ENCODE results near the gene TMEM51. TPM values are rescaled to one million over a fixed set of nuclear protein-coding genes. Genes with fewer than 3 reads are reported as not detected.
"Not testable (repeated sequence)": the region's sequence is repeated elsewhere in the genome, so short reads cannot be mapped to it uniquely, and the experiment has no call there.

The TMEM51 gene
- total RNA-seq, 1 donor from 2014 or later: 4.5 TPM

DNA sequence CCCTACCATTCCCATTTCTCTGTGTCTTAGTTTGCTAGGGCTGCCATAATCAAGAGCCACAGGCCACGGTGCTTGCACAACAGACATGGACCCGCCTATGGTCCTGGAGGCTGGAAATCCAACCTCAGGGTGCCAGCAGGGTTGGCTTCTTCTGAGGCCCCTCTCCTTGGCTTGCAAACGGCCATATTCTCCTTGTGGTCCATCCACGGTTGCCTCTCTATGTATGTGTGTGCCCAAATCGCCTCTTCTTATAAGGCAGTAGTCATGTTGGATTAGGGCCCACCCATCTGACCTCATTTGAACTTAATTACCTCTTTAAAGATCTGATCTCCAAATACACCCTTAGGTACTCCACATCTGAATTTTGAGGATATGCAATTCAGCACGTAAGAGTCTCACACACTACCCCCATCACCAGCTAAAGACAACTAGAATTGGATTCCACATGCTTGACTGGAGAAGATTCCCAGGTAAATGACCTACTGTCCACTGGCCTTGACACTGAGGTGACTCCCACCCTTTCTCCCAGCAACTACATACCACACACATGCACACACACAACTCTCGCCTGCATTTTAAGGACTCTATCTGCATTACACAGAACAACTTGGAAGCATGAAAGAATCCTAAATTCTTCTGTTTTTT is 28.3 kb upstream of the TMEM51 start:
- no peak for DNase-seq (ENCODE audit: low read depth)

DNA sequence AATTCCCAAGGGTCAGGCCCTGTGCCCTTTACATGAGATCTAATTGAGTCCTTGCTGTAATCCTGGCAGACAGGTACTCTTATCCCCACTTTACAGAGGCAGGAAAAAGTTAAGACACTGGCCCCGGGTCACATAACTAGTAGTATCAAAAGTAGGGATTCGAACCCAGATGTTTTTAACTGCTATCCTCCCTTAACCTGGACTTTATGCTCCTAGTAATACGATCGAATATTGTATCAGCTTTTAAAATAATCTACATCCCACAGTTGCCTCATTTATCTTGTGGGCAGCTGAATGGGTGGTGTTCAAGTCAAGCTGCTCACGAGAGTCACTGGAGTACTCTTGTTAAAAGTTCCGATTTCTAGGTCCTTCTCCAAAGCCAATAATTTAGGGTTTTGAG is 25.5 kb upstream of the TMEM51 start:
- no peak for DNase-seq (ENCODE audit: low read depth)

GRCh38 chr1:15128520-15129313 is 24.8 kb upstream of the TMEM51 start:
- DNase-seq (ENCODE audit: low read depth): peak; percentile 69

- DNase-seq (ENCODE audit: low read depth): no peak
Observed at GRCh38 chr1:15129944-15130343, 23.6 kb upstream of the TMEM51 start.

- no peak for DNase-seq (ENCODE audit: low read depth)
Observed at GRCh38 chr1:15130607-15131006, 22.9 kb upstream of the TMEM51 start.

DNA sequence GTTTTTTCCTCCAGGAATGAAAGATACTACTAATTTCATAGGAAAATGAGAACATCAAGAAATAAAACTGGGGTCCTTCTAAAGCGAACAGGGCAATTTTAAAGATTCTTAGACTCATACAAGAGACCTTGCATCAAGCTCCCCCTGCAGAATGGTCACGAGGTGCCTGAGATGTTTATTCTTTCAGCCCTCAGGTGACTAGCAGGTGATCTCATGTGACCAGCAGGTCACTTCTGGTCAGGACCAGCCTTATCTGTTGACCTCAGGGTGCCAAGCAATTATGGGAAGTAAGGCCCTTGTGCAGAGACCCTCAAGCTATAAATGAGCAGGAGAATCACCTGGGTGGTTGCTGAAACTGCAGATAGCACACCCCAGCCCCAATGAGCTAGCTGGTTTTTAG is 20.6 kb upstream of the TMEM51 start:
- DNase-seq (ENCODE audit: low read depth): no peak

- DNase-seq (ENCODE audit: low read depth): no peak
Observed at GRCh38 chr1:15134285-15134684, 19.3 kb upstream of the TMEM51 start.

GRCh38 chr1:15135604-15136003 is 17.9 kb upstream of the TMEM51 start:
- DNase-seq (ENCODE audit: low read depth): not testable (repeated sequence)

DNA sequence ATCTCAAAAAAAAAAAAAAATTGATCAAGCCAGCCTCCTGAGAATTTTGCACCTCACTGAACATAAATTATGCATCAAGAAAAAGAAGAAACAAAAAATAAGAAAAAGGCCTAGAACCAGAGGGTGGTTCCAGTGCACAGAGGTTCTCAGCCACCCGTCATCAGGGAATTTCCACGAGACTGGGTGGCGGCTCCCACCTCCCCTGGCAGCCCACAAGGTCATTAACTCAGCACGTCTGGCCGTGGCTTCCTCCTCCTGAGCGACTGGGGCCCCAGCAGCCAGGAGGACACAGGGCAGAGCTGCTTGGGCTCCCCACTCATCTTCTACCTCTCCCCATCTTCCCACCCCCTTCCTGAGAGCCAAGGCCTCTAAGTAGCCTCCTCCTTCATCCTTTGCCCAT is 15.7 kb upstream of the TMEM51 start:
- DNase-seq (ENCODE audit: low read depth): no peak

- no peak for DNase-seq (ENCODE audit: low read depth)
Observed at GRCh38 chr1:15139654-15140350, 13.7 kb upstream of the TMEM51 start.

DNA sequence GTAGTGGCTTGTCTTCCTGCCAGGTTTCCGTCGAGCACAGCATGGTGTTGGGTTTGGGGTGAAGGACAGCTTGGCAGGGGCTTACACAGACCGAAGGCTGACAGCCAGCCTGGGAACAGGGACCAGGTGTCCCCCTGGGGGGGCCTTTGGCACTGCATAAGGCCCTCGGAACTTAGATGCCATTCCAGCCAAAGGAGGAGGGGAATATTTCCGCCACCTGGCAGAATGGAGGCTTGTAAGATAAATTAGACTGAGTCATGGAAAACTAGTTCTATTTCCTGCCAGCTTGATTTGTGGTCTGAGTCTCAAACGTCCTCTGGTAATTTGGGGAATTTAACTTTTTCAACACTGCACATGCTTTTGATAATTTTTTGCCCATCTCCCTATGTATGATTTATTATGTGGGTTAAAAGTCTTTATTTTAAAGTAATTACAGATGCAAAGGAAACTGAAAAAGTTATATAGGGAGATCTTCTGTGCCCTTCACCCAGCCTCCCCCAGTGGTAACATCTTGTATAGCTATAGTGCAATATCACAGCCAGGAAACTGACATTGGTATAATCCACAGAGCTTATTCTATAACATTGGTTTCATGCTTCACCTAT is 11.5 kb upstream of the TMEM51 start:
- DNase-seq (ENCODE audit: low read depth): peak; percentile 40

- no peak for DNase-seq (ENCODE audit: low read depth)
Observed at GRCh38 chr1:15145327-15145726, 8.2 kb upstream of the TMEM51 start.

DNA sequence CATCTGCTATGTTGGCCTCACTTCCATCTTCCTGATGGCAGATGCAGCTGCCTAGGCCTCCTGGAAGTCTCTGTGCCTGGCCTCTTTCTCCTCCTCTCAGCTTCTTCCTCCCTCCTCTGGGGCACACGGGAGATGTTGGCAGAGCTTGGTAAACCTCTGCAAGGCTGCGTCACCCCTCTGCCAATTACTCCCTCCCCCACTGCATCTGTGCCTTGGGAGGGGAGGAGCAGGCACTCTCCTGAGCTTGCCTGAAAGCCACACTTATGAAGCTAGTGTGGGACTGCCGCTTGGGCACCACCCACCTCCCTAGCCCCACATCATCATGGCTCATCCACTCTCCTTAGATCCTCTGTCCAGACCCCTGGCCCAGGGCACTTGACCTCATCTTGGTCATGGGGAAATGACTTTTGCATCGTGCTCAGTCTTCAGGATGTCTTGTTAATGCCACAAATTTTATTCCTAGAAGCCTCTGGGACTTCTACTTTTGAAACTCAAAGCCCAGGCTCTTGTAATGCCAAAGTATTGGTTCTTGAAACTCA is 7.3 kb upstream of the TMEM51 start:
- no peak for DNase-seq (ENCODE audit: low read depth)

DNA sequence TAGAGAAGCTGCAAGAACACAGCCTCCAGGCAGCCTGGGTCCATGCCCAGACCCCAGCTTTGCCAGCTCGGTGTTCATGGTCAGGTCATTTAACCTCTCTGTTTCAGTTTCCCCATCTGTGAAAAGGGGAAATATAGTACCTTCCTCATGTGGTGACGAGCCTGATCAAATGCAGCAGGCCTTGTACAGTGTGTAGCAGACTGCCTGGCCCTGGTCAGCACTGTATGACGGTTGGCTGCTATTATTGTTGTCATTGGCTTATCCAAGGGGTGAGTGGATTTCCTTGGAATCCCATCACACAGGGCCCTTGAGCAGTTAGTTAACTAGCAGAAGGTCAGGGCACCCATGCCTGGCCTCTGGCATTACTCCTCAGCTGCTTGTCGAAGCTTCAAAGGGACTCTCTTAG is 6.6 kb upstream of the TMEM51 start:
- no peak for DNase-seq (ENCODE audit: low read depth)

DNA sequence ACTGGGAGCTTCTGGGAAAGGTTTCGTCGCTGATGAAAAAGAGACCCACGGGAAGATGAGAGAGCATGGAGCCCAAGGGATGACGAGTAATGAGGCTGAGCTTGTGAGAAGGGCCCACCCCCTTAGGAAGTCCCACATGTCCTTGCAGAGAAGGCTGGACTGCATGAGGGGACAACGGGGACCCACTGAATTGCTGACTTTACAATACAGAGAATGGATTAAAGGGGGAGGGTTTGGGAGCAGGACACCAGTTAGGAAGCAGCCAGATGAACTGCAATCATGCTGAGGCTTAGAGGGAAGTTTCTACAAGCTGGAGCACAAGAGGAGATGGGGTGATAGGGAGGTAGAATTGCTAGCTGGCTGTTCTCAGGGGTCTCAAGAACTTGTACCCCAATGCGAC is 5.5 kb upstream of the TMEM51 start:
- DNase-seq (ENCODE audit: low read depth): no peak

DNA sequence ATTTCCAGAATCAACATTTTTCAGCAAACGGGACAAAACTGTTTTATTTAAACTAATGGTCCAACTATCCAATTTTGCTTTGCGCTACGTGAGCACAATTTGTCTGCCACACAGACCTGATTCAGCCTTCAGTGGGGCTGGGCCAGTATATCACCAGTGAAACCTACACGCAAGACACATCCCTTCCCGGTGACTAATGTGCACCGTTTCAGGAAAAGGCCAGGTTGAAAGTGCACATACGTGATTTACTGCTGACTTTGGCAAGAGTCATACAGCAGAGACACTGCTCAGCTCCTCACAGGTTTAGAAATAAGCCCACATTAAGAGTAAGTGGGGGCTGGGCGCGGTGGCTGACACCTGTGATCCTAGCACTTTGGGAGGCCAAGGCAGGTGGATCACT is 5.1 kb upstream of the TMEM51 start:
- DNase-seq (ENCODE audit: low read depth): no peak

- no peak for DNase-seq (ENCODE audit: low read depth)
Observed at GRCh38 chr1:15148941-15149340, 4.6 kb upstream of the TMEM51 start.

GRCh38 chr1:15150376-15150775 is 3.2 kb upstream of the TMEM51 start:
- DNase-seq (ENCODE audit: low read depth): no peak

DNA sequence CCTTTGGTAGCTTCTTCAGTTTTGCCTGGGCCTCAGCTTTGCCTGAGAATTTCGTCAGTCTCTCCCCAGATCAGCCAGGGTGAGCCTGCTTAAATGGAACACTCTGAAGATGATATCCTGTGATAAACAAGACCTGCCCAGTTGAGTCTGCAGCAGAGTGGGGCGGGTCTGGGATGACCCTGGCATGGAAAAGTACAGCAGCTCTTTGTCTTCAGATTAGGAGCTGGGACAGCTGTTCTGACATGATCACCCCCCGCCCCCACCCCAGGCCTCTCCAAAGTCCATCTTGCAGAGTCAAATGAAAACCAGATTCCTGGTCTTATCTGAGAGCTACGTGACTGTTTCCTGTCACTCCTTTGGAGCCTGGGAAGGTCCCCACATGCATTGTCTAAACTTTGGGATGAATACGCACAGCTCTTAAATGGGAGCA is 2.2 kb upstream of the TMEM51 start:
- no peak for DNase-seq (ENCODE audit: low read depth)

- no peak for DNase-seq (ENCODE audit: low read depth)
Observed at GRCh38 chr1:15151871-15152270, 1.7 kb upstream of the TMEM51 start.

DNA sequence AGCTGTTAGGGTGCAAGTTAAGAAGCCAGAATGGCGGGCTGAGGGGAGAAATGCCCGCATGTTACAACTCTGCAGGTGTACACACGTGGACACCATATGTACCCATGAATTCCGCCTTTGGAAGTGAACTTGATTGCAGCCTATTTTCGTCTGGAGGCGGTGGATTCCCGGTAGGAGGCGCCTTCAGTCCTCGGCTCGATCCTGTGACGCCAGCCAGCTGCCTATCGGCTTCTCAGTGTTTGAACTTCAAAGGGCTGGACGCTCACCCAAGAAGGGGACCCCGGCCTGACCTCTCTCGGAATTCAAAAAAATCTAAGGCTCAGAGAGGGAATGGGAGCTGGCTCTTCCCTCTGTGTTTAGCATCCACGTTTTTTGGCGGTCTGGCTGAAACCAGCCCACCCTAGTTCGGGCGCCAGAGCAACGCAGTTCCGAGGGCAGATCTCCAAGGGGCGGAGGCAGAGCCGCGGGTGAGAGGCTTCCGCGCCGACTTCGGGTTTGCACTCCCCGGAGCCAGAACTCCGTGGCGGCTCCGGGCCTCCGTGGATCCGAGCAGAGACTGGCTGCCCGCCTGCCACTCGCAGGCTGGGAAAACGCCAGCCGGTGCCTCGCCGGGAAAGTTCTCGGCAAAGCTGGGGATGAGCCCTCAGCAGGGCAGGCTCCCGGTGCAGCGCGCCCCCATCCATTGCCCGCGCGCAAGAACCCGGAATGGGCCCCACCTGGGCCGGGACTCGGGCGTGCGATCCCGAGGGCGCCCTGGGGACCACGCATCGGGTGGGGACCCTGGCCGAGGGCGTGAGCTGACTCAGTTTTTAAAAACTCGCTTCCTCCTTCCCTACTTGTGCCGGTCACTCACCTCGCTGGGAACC is 996 bp upstream of the TMEM51 start:
- DNase-seq (ENCODE audit: low read depth): peak; percentile 85

Data from myocyte (in vitro differentiated cells).